ENCODE data around the gene ST14. TPM values are rescaled to one million over a fixed set of nuclear protein-coding genes. Genes with fewer than 3 reads are reported as not detected.
"Not testable (repeated sequence)": the region's sequence is repeated elsewhere in the genome, so short reads cannot be mapped to it uniquely, and the experiment has no call there.

ST14 gene
- total and polyA plus RNA-seq, 2 donors (not counting 1 experiment from before 2014, with no cell fraction given) = 36.2 to 52.2 TPM

GRCh38 chr11:130243816-130244215, 84.2 kb downstream of the ST14 start:
- peaks cover 4 to 5% of the 10 kb centered on the region in 2 experiments for H3K36me3 ChIP-seq (replicated peaks in 1 of 2; ENCODE audit: control extremely low read depth in 1 of 2, control insufficient read depth in 1 of 2, extremely low read depth in 1 of 2, insufficient read depth in 2 of 2, low read length in 1 of 2)
- DNase-seq = peak; percentile 20
- peak overlapping the region; percentile 13 for H3K27ac Mint-ChIP-seq
- peak overlapping the region in 1 of 2 donors; percentile 37 for H3K27ac ChIP-seq (ENCODE audit: low read length in 2 of 2)
- no peak for TF ChIP-seq CTCF (IDR thresholded peaks at IDR 0.05)
- no peak for TF ChIP-seq EZH2 (IDR thresholded peaks at IDR 0.05; ENCODE audit: borderline replicate concordance, insufficient read depth, low read depth, low read length, poor library complexity, severe bottlenecking)
- intact Hi-C loops (cut with micrococcal nuclease) = loop anchor here (1.0 kb wide), 1 partner anchor 65 kb away; no protein-coding TSS in a partner anchor
- H3K9ac ChIP-seq (ENCODE audit: low read length) = peak overlapping the region; percentile 22
- H3K4me3 ChIP-seq (ENCODE audit: control extremely low read depth in 1 of 5, extremely low read depth in 1 of 5, insufficient read depth in 1 of 5, low read depth in 2 of 5, low read length in 4 of 5) = no peak overlapping the region
- peak overlapping the region; percentile 18 for H2AFZ ChIP-seq (ENCODE audit: insufficient read depth, low read depth, low read length, poor library complexity, severe bottlenecking)
- ChIA-PET CTCF (interaction anchor here (1.0 kb wide), 1 partner anchor 31 kb away, joined by 3 read pairs; no protein-coding TSS in a partner anchor), POLR2A (no interaction called here)
- 42% methylated on average over 2 of the region's 2 CpGs for WGBS (ENCODE audit: insufficient coverage)
- H4K20me1 ChIP-seq (ENCODE audit: control insufficient read depth, insufficient read depth, low read length, poor library complexity, severe bottlenecking) = no peaks in the 10 kb centered on the region
- H3K27me3 ChIP-seq (replicated peaks in 1 of 4; ENCODE audit: control extremely low read depth in 1 of 4, control insufficient read depth in 3 of 4, insufficient read depth in 4 of 4, low read length in 3 of 4) = no peaks in the 10 kb centered on the region
- H3K9me3 ChIP-seq (ENCODE audit: control extremely low read depth in 1 of 3, control insufficient read depth in 2 of 3, insufficient read depth in 1 of 3, low read length in 2 of 3) = no peaks in the 10 kb centered on the region
- peaks cover 18% of the 10 kb centered on the region for H3K4me1 Mint-ChIP-seq
- no peak for ATAC-seq (ENCODE audit: low read depth)
- no peak overlapping the region for H3K4me3 Mint-ChIP-seq
- peaks cover 18% of the 10 kb centered on the region for H3K79me2 ChIP-seq (ENCODE audit: control insufficient read depth, insufficient read depth, low read length)
- no peaks in the 10 kb centered on the region for H3K9me3 Mint-ChIP-seq (ENCODE audit: insufficient read depth)
- H3K4me2 ChIP-seq (replicated peaks; ENCODE audit: low read depth, low read length, poor library complexity, severe bottlenecking) = peak overlapping the region; percentile 45
- no peaks in the 10 kb centered on the region for H3K27me3 Mint-ChIP-seq
- H3K4me1 ChIP-seq (ENCODE audit: control insufficient read depth in 2 of 2, insufficient read depth in 2 of 2, low read length in 2 of 2) = peaks cover 10 to 11% of the 10 kb centered on the region in 2 donors

DNA sequence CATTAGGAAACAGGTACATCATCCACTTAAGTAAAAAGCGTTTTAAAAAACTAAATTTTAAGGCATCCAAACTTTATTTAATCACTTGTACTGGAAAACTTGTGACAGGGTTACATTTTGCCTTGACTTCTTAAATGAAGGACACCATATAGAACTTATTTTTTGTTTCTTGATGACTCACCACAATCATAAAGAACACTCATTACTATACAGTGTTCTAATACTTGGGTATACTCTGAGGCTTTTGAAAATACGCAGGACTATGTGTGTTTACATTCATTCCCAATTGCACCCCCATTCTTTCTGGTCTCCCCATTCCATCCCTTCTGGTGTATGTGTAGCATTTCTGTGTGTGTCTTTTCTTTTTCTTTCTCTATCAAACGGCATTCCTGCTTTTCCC, 85.3 kb downstream of the ST14 start:
- Histone ChIP-seq H3K9ac (ENCODE audit: low read length) (no peak overlapping the region), H3K36me3 (replicated peaks in 1 of 2; ENCODE audit: control extremely low read depth in 1 of 2, control insufficient read depth in 1 of 2, extremely low read depth in 1 of 2, insufficient read depth in 2 of 2, low read length in 1 of 2) (peaks cover 0 to 2% of the 10 kb centered on the region in 2 experiments), H3K4me3 (ENCODE audit: control extremely low read depth in 1 of 5, extremely low read depth in 1 of 5, insufficient read depth in 1 of 5, low read depth in 2 of 5, low read length in 4 of 5) (no peak overlapping the region), H3K9me3 (ENCODE audit: control extremely low read depth in 1 of 3, control insufficient read depth in 2 of 3, insufficient read depth in 1 of 3, low read length in 2 of 3) (no peaks in the 10 kb centered on the region), H3K4me2 (replicated peaks; ENCODE audit: low read depth, low read length, poor library complexity, severe bottlenecking) (no peak overlapping the region), H3K27ac (ENCODE audit: low read length in 2 of 2) (no peak overlapping the region), H3K4me1 (ENCODE audit: control insufficient read depth in 2 of 2, insufficient read depth in 2 of 2, low read length in 2 of 2) (peaks cover 10 to 11% of the 10 kb centered on the region in 2 donors), H3K79me2 (ENCODE audit: control insufficient read depth, insufficient read depth, low read length) (peaks cover 24% of the 10 kb centered on the region), H2AFZ (ENCODE audit: insufficient read depth, low read depth, low read length, poor library complexity, severe bottlenecking) (no peak overlapping the region), H3K27me3 (replicated peaks in 1 of 4; ENCODE audit: control extremely low read depth in 1 of 4, control insufficient read depth in 3 of 4, insufficient read depth in 4 of 4, low read length in 3 of 4) (no peaks in the 10 kb centered on the region), H4K20me1 (ENCODE audit: control insufficient read depth, insufficient read depth, low read length, poor library complexity, severe bottlenecking) (peaks cover 5% of the 10 kb centered on the region)
- no peak for TF ChIP-seq CTCF (IDR thresholded peaks at IDR 0.05)
- TF ChIP-seq EZH2 (IDR thresholded peaks at IDR 0.05; ENCODE audit: borderline replicate concordance, insufficient read depth, low read depth, low read length, poor library complexity, severe bottlenecking) = no peak
- no peak overlapping the region for H3K27ac Mint-ChIP-seq
- intact Hi-C loops (cut with micrococcal nuclease) = no loop called here
- no CpG with 5 or more reads among the region's 3 CpGs for WGBS (ENCODE audit: insufficient coverage)
- no peak for ATAC-seq (ENCODE audit: low read depth)
- ChIA-PET CTCF (interaction anchor here (1.0 kb wide), 1 partner anchor 32 kb away, joined by 3 read pairs; no protein-coding TSS in a partner anchor), POLR2A (no interaction called here)
- no peaks in the 10 kb centered on the region for H3K9me3 Mint-ChIP-seq (ENCODE audit: insufficient read depth)
- H3K27me3 Mint-ChIP-seq = no peaks in the 10 kb centered on the region
- H3K4me1 Mint-ChIP-seq = peaks cover 21% of the 10 kb centered on the region
- no peak for DNase-seq
- no peak overlapping the region for H3K4me3 Mint-ChIP-seq

DNA sequence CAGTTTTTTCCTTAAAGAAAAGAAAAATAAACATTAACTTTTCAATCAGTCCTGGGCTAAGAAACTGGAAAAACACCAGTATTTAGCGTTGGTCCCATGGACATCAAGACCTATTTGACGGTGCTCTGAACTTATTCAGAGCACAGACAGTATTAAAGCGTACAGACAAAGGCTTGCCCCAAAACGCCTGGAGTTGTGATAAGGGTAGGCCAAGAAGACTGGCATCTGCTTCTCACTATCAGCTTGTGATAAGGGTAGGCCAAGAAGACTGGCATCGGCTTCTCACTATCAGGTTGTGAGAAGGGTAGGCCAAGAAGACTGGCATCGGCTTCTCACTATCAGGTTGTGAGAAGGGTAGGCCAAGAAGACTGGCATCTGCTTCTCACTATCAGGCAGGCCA, 85.8 kb downstream of the ST14 start:
- H3K4me3 ChIP-seq (ENCODE audit: control extremely low read depth in 1 of 5, extremely low read depth in 1 of 5, insufficient read depth in 1 of 5, low read depth in 2 of 5, low read length in 4 of 5); H3K36me3 ChIP-seq (replicated peaks in 1 of 2; ENCODE audit: control extremely low read depth in 1 of 2, control insufficient read depth in 1 of 2, extremely low read depth in 1 of 2, insufficient read depth in 2 of 2, low read length in 1 of 2); intact Hi-C loops (cut with micrococcal nuclease); H3K4me3 Mint-ChIP-seq; H3K9me3 Mint-ChIP-seq (ENCODE audit: insufficient read depth); DNase-seq; H3K9me3 ChIP-seq (ENCODE audit: control extremely low read depth in 1 of 3, control insufficient read depth in 2 of 3, insufficient read depth in 1 of 3, low read length in 2 of 3); POLR2A ChIA-PET; H3K27ac ChIP-seq (ENCODE audit: low read length in 2 of 2); CTCF ChIA-PET; H3K27me3 Mint-ChIP-seq; H3K4me2 ChIP-seq (replicated peaks; ENCODE audit: low read depth, low read length, poor library complexity, severe bottlenecking); H3K27ac Mint-ChIP-seq; H3K9ac ChIP-seq (ENCODE audit: low read length); H2AFZ ChIP-seq (ENCODE audit: insufficient read depth, low read depth, low read length, poor library complexity, severe bottlenecking); ATAC-seq (ENCODE audit: low read depth); H3K27me3 ChIP-seq (replicated peaks in 1 of 4; ENCODE audit: control extremely low read depth in 1 of 4, control insufficient read depth in 3 of 4, insufficient read depth in 4 of 4, low read length in 3 of 4): not testable (repeated sequence)
- H3K4me1 Mint-ChIP-seq = peaks cover 21% of the 10 kb centered on the region
- 100% methylated on average over 6 of the region's 6 CpGs for WGBS (ENCODE audit: insufficient coverage)
- H4K20me1 ChIP-seq (ENCODE audit: control insufficient read depth, insufficient read depth, low read length, poor library complexity, severe bottlenecking) = peaks cover 11% of the 10 kb centered on the region
- peaks cover 10 to 11% of the 10 kb centered on the region in 2 donors for H3K4me1 ChIP-seq (ENCODE audit: control insufficient read depth in 2 of 2, insufficient read depth in 2 of 2, low read length in 2 of 2)
- H3K79me2 ChIP-seq (ENCODE audit: control insufficient read depth, insufficient read depth, low read length) = peaks cover 28% of the 10 kb centered on the region
